K562 (cell line): ENCODE data around the gene THAP8. TPM values are rescaled to one million over a fixed set of nuclear protein-coding genes. Genes with fewer than 3 reads are reported as not detected.

ENCODE experiments used
- ATAC-seq: fragments of 200-7000 bp; cut with Tn5 transposase; 3 replicates; pipeline ENCODE4 v1.9.1; 2020; ENCODE audit warnings: moderate library complexity
- BruUV-seq: library from RNA; stranded (reverse); fragments of 400-500 nt; replicated peaks from 2 replicates; lab custom pipeline; 2021; lab: Mats Ljungman, UMichigan
- CTCF ChIA-PET: fragments of 300-600 bp; formaldehyde crosslinking; extraction: SDS; loops from one replicate; lab custom pipeline; 2021; ENCODE audit warnings: low intra/inter-chr PET ratio; lab: Yijun Ruan, JAX
- POLR2A ChIA-PET: fragments of 300-600, 350-650 bp; sonication (Branson Sonifier 250); formaldehyde crosslinking; extraction: SDS; loops from one replicate; lab custom pipeline; 2021; ENCODE audit warnings: antibody characterized with exemption, inconsistent platforms; lab: Yijun Ruan, JAX
- DNase-seq, 4 experiments: peaks; one replicate each; pipeline versions ENCODE4 v3.0.0 to v3.0.0-alpha.2; 2011 to 2018; ENCODE audit warnings: low spot score in 3 of 4, mixed read lengths in 3 of 4; ENCODE audit errors: extremely low read depth in 1 of 4
- FAIRE-seq: peaks from 2 replicates; lab custom pipeline; 2011; peaks lifted over from hg19 to GRCh38; lab: Jason Lieb, UNC
- H2AFZ ChIP-seq: 2 replicates; pipeline ENCODE4 v1.6.0; 2011; ENCODE audit warnings: low read depth, low read length, control low read depth, inconsistent platforms
- H3K27ac ChIP-seq: fragments of 200-600 bp; 3 replicates; pipeline ENCODE4 v1.8.0; 2011; ENCODE audit warnings: low read depth, mild to moderate bottlenecking, control low read depth, inconsistent platforms, low read length, moderate library complexity, mixed read lengths; ENCODE audit errors: extremely low read depth
- H3K27me3 ChIP-seq, 2 experiments: fragments of 300-600 bp in 1 of 2; 2 replicates in 1 of 2; 3 replicates in 1 of 2; pipeline versions ENCODE4 v1.6.0 to v1.8.0; 2011; ENCODE audit warnings: inconsistent platforms in 2 of 2, low read length in 2 of 2, mild to moderate bottlenecking in 1 of 2, mixed read lengths in 1 of 2, moderate library complexity in 1 of 2; ENCODE audit not compliant: control insufficient read depth in 2 of 2, insufficient read depth in 2 of 2
- H3K36me3 ChIP-seq: fragments of 300-600 bp; 3 replicates; pipeline ENCODE4 v1.8.0; 2011; ENCODE audit warnings: mild to moderate bottlenecking, low read length, inconsistent platforms; ENCODE audit not compliant: control insufficient read depth, insufficient read depth
- H3K4me1 ChIP-seq, 2 experiments: fragments of 200-600 bp in 1 of 2; replicated peaks in 1 of 2; 2 replicates in 1 of 2; 3 replicates in 1 of 2; pipeline versions ENCODE4 v1.5.1 to v1.8.0; 2011; ENCODE audit warnings: inconsistent platforms in 2 of 2, low read length in 2 of 2, mild to moderate bottlenecking in 1 of 2, mixed read lengths in 1 of 2, moderate library complexity in 1 of 2; ENCODE audit not compliant: control insufficient read depth in 2 of 2, insufficient read depth in 2 of 2
- H3K4me2 ChIP-seq: 2 replicates; pipeline ENCODE4 v1.6.1; 2011; ENCODE audit warnings: low read length, control low read depth, inconsistent platforms, mixed read lengths; ENCODE audit not compliant: insufficient read depth
- H3K4me3 ChIP-seq: fragments of 200-600 bp; sonication (generic), shearing (Covaris generic); 2 replicates; pipeline ENCODE4 v1.5.1; 2016; ENCODE audit warnings: control low read depth, inconsistent platforms
- H3K79me2 ChIP-seq: fragments of 200-600 bp; 3 replicates; pipeline ENCODE4 v1.8.0; 2011; ENCODE audit warnings: low read length, inconsistent platforms; ENCODE audit not compliant: control insufficient read depth, insufficient read depth
- H3K9ac ChIP-seq, 2 experiments: 2 replicates each; pipeline versions ENCODE4 v1.6.0 to v1.6.1; 2011; ENCODE audit warnings: low read depth in 2 of 2, low read length in 2 of 2, control low read depth in 1 of 2, inconsistent platforms in 1 of 2, mild to moderate bottlenecking in 1 of 2, mixed read lengths in 1 of 2; ENCODE audit not compliant: insufficient read depth in 1 of 2
- H3K9me1 ChIP-seq: one replicate; pipeline ENCODE4 v1.6.0; 2011; ENCODE audit warnings: inconsistent platforms, mild to moderate bottlenecking, low read length, moderate library complexity; ENCODE audit not compliant: control insufficient read depth, insufficient read depth
- H3K9me3 ChIP-seq: replicated peaks from 2 replicates; pipeline ENCODE4 v1.5.1; 2011; ENCODE audit warnings: low read depth, low read length, inconsistent platforms; ENCODE audit not compliant: control insufficient read depth, insufficient read depth
- H4K20me1 ChIP-seq: replicated peaks from 2 replicates; pipeline ENCODE4 v1.6.1; 2011; ENCODE audit warnings: low read length, inconsistent platforms, mixed read lengths; ENCODE audit not compliant: control insufficient read depth, insufficient read depth
- POLR2G ChIP-seq: fragments of 200-400 bp; formaldehyde crosslinking; IDR thresholded peaks from 2 replicates; pipeline ENCODE4 v1.6.1; 2017; ENCODE audit warnings: low read depth, mild to moderate bottlenecking, antibody characterized with exemption, low read length, moderate library complexity
- RBFOX2 ChIP-seq: fragments of 200-400 bp; formaldehyde crosslinking; IDR thresholded peaks from 2 replicates; pipeline ENCODE4 v1.6.1; 2017; ENCODE audit warnings: low read depth, mild to moderate bottlenecking, low read length, moderate library complexity
- ZNF121 ChIP-seq: sonication (generic); formaldehyde crosslinking; conservative IDR thresholded peaks from 2 replicates; pipeline ENCODE4 v1.8.0; 2022; ENCODE audit warnings: missing genetic modification reagents
- ZNF354B ChIP-seq: fragments of 250-450 bp; sonication (Bioruptor Pico); IDR thresholded peaks from 2 replicates; pipeline ENCODE4 v1.4.0; 2020
- WGBS: fragments of 100-300 bp; shearing (Covaris generic); methylation state at CpG from one replicate; pipeline ENCODE4 v1.1.6; 2016; ENCODE audit warnings: low coverage, mixed read lengths; ENCODE audit not compliant: insufficient coverage; ENCODE audit errors: missing lambda C conversion rate; 5-methylcytosine and 5-hydroxymethylcytosine counted together
- in situ Hi-C: fragments of 300-500 bp; cut with MboI; formaldehyde crosslinking; loops from 4 replicates; pipeline ENCODE4 v1.15.0; 2018; ENCODE audit warnings: inconsistent platforms, mixed read lengths
- intact Hi-C: fragments of 100-400 bp; cut with micrococcal nuclease; formaldehyde crosslinking; loops from 2 replicates; pipeline ENCODE4 v1.14.2; 2022
- polyA plus RNA-seq, 8 experiments: library from polyadenylated mRNA; depleted of rRNA in 4 of 8; stranded (reverse) in 5 of 8; unstranded in 3 of 8; fragments of >200 nt; fragmentation: Nextera tagmentation in 2 of 8; fragmentation: Illumina TruSeq in 1 of 8; extraction: Ambion mirVana in 2 of 8; extraction: Trizol in 1 of 8; gene quantifications; 2 replicates each; pipeline versions ENCODE4 v1.2.1 to v1.2.3, GENCODE V29; 2011 to 2014; ENCODE audit warnings: inconsistent platforms in 1 of 8, missing spikeins in 1 of 8
- total RNA-seq, 7 experiments: library from RNA; depleted of rRNA in 6 of 7; stranded (reverse); fragments of >200 nt in 6 of 7; fragmentation: Illumina TruSeq in 2 of 7; extraction: Trizol in 2 of 7; gene quantifications; 2 replicates each; pipeline versions ENCODE4 v1.2.1 to v1.2.3, GENCODE V29; 2011 to 2021; ENCODE audit warnings: low replicate concordance in 1 of 7
- TF ChIP-seq, protein P1 (sequence below): sonication (generic); formaldehyde crosslinking; IDR thresholded peaks from 2 replicates; pipeline ENCODE4 v1.8.1; 2023; ENCODE audit warnings: mild to moderate bottlenecking, missing genetic modification reagents
- TF ChIP-seq, protein P2 (sequence below), 3 experiments: IDR thresholded peaks in 2 of 3; conservative IDR thresholded peaks in 1 of 3; 2 replicates each; pipeline ENCODE4 v1.5.1; 2011 to 2012; ENCODE audit warnings: low read length in 3 of 3, mild to moderate bottlenecking in 3 of 3, control low read depth in 2 of 3, improper control_type of control experiment in 1 of 3, inconsistent platforms in 1 of 3, low read depth in 1 of 3, mixed read lengths in 1 of 3, moderate library complexity in 1 of 3; ENCODE audit not compliant: insufficient read depth in 2 of 3

The THAP8 gene
- total and polyA plus RNA-seq, 9 of the 15 experiments (the other 6 are each of a cell fraction or from before 2014, with no cell fraction given): 0.11 to 2.0 (median 0.94) TPM

DNA sequence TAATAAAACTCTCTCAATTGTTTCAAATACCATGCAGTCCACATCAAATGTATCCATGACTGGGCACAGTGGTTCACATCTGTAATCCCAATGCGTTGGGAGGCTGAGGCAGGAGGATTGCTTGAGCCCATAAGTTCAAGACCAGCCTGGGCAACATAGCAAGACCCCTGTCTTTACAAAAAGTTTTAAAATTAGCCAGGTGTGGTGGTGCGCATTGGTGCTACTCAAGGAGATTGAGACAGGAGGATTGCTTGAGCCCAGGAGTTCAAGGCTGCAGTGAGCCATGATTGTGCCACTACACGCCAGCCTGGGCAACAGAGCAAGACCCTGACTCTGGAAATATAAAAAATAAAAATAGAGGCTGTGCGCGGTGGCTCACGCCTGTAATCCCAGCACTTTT lies 26.4 kb downstream of the THAP8 start:
- Histone ChIP-seq H4K20me1 (no peaks in the 10 kb centered on the region), H3K36me3 (peaks cover 41% of the 10 kb centered on the region; the same call in 2 of the 3 replicates), H3K27ac (no peak overlapping the region), H3K9me1 (no peaks in the 10 kb centered on the region), H3K27me3 (no peaks in the 10 kb centered on the region), H3K79me2 (no peaks in the 10 kb centered on the region), H3K4me1 (peaks cover 0 to 15% of the 10 kb centered on the region in 2 experiments; a peak in 2 of 5 replicates), H3K4me2 (no peak overlapping the region), H3K9me3 (no peaks in the 10 kb centered on the region), H3K4me3 (no peak overlapping the region), H3K9ac (no peak overlapping the region), H2AFZ (no peak overlapping the region)
- TF ChIP-seq ZNF354B (CRISPR knock-in tag) (no peak), ZNF121 (CRISPR knock-in tag) (peak; percentile 76)
- WGBS: 90% methylated on average over 6 of the region's 6 CpGs
- ATAC-seq: no peak
- FAIRE-seq: no peak
- DNase-seq: no peak
- no TSS peak for BruUV-seq
- in situ Hi-C loops (no loop called here), intact Hi-C loops (no loop called here)
- CTCF ChIA-PET: no interaction called here
- POLR2A ChIA-PET: no interaction called here

DNA sequence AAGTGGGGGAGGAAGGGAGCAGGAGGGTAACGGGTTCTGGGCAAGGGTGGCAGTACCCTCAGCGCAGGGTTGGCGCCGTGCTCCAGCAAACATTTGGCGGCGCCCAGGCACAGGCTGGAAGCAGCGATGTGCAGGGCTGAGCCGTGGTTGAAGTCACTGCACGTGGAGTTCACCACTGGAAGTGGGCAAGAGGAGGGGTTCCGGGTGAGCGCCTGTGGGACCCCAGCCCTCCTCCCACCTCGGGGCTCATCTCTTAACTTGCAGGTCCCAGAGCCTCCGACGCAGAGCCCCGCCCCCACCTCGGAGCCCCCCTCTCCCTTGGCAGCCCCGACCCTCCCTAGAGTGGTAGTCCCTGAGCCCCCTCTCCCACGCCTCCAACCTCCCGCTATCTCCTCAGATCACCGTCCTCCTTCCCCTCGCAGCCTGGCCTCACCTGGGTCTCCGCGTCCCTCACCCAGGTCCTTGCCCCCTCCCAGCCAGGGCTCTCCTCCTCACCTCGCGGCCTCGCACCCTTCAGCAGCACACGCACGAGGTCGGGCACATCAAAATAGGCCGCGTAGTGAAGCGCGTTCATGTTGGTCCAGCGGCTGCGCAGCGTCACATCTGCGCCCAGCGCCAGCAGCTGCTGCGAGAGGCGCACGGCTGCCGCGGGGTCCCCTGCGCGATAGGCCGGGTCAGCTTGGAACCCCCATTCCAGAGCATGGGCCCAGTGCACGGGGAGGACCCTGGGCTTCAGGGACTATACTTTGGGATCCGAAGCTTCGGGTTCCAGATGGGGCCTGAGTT lies 27.8 kb downstream of the THAP8 start:
- no peak overlapping the region for H2AFZ ChIP-seq
- H3K79me2 ChIP-seq: no peaks in the 10 kb centered on the region
- POLR2A ChIA-PET: no interaction called here
- no peak overlapping the region; a peak in 1 of 4 replicates for H3K9ac ChIP-seq
- FAIRE-seq: no peak
- no peaks in the 10 kb centered on the region for H4K20me1 ChIP-seq
- H3K9me3 ChIP-seq: no peaks in the 10 kb centered on the region
- no peaks in the 10 kb centered on the region for H3K27me3 ChIP-seq
- in situ Hi-C loops: no loop called here
- H3K27ac ChIP-seq: no peak overlapping the region
- DNase-seq: no peak
- no peak overlapping the region for H3K4me2 ChIP-seq
- peaks cover 0 to 7% of the 10 kb centered on the region in 2 experiments; a peak in 1 of 5 replicates for H3K4me1 ChIP-seq
- BruUV-seq: no TSS peak
- 0 out of 2 replicates have a peak, but pooled peaks have one; percentile 32 for TF ChIP-seq RBFOX2
- TF ChIP-seq, protein P1, sequence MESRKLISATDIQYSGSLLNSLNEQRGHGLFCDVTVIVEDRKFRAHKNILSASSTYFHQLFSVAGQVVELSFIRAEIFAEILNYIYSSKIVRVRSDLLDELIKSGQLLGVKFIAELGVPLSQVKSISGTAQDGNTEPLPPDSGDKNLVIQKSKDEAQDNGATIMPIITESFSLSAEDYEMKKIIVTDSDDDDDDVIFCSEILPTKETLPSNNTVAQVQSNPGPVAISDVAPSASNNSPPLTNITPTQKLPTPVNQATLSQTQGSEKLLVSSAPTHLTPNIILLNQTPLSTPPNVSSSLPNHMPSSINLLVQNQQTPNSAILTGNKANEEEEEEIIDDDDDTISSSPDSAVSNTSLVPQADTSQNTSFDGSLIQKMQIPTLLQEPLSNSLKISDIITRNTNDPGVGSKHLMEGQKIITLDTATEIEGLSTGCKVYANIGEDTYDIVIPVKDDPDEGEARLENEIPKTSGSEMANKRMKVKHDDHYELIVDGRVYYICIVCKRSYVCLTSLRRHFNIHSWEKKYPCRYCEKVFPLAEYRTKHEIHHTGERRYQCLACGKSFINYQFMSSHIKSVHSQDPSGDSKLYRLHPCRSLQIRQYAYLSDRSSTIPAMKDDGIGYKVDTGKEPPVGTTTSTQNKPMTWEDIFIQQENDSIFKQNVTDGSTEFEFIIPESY (CRISPR knock-in tag): peak; percentile 51; the same call in 1 of the 2 replicates
- TF ChIP-seq, protein P2, sequence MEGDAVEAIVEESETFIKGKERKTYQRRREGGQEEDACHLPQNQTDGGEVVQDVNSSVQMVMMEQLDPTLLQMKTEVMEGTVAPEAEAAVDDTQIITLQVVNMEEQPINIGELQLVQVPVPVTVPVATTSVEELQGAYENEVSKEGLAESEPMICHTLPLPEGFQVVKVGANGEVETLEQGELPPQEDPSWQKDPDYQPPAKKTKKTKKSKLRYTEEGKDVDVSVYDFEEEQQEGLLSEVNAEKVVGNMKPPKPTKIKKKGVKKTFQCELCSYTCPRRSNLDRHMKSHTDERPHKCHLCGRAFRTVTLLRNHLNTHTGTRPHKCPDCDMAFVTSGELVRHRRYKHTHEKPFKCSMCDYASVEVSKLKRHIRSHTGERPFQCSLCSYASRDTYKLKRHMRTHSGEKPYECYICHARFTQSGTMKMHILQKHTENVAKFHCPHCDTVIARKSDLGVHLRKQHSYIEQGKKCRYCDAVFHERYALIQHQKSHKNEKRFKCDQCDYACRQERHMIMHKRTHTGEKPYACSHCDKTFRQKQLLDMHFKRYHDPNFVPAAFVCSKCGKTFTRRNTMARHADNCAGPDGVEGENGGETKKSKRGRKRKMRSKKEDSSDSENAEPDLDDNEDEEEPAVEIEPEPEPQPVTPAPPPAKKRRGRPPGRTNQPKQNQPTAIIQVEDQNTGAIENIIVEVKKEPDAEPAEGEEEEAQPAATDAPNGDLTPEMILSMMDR (IDR thresholded peaks at IDR 0.05 in 2 of 3, conservative IDR thresholded peaks at IDR 0.05 in 1 of 3; ENCODE audit: insufficient read depth in 2 of 3, low read depth in 1 of 3, low read length in 3 of 3): no peak
- TF ChIP-seq POLR2G: peak; percentile 41; the same call in 1 of the 2 replicates
- no peak for ATAC-seq
- intact Hi-C loops: no loop called here
- 97% methylated on average over 25 of the region's 49 CpGs for WGBS
- no peak overlapping the region for H3K4me3 ChIP-seq
- H3K9me1 ChIP-seq: no peaks in the 10 kb centered on the region
- H3K36me3 ChIP-seq: peaks cover 47% of the 10 kb centered on the region; the same call in 2 of the 3 replicates
- CTCF ChIA-PET: no interaction called here
